ENCODE results near the gene SLC4A1.

SLC4A1 gene

DNA sequence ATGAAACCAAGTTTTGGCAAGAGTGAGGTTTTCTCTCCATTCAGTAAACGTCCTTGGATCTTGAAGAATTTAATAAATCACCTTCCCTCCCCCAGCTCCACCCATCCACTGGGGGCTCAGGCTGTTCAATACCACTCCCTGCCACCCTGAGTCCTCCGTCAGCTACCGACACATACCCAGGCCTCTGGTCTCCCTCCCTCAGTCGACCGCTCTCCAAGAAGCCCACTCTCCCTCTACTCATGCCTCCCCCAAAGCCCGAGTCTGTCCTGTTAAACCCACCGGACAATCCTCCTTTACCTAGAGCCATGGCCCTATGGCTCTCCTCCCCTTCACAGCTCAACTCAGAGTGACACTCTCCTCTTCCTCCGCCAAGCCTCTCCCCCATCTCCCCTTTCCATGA, 19.7 kb upstream of the SLC4A1 start:
- DNase-seq (ENCODE audit: low read depth): no peak
- no peak for TF ChIP-seq CTCF (conservative IDR thresholded peaks at IDR 0.05; ENCODE audit: control insufficient read depth, insufficient read depth, low read depth, low read length)
- H3K4me3 ChIP-seq (ENCODE audit: control insufficient read depth, low read depth, low read length): no peak overlapping the region

GRCh38 chr17:44284024-44284400, 16.1 kb upstream of the SLC4A1 start:
- no peak for DNase-seq (ENCODE audit: low read depth)
- H3K4me3 ChIP-seq (ENCODE audit: control insufficient read depth, low read depth, low read length): no peak overlapping the region
- TF ChIP-seq CTCF (conservative IDR thresholded peaks at IDR 0.05; ENCODE audit: control insufficient read depth, insufficient read depth, low read depth, low read length): no peak

DNA sequence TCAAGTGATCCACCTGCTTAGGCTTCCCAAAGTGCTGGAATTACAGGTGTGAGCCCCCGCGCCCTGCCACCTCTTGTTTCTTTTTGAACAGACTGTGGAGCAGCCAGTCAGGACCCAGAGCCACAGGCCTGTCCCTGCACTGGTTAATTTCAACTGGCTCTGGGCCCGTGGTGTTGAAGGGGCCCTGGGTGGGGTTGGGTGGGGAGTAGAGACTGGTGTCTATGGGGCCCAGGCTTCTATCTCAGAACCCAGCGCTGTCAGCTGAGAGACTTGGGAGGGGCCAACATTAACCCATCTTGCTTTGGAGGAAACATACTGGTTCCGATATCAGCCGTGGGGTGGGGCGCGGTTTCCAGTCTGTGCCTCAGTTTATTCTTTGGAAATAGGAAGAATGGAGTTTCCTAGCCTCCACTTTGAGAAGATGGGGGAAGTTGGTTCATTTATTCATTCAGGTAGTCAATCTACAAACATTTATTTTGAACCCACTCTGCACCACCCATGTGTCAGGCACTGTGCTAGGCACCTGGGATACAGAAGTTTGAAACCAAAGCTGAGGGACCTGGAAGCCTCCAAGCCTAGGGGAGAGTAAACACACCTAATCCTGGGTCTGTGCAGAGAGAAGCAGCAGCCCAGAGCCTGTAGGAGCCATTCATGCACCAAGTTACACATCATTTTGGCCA, 15.5 kb upstream of the SLC4A1 start:
- no peak for DNase-seq (ENCODE audit: low read depth)
- H3K4me3 ChIP-seq (ENCODE audit: control insufficient read depth, low read depth, low read length): no peak overlapping the region
- TF ChIP-seq CTCF (conservative IDR thresholded peaks at IDR 0.05; ENCODE audit: control insufficient read depth, insufficient read depth, low read depth, low read length): no peak

GRCh38 chr17:44282264-44282663, 14.3 kb upstream of the SLC4A1 start:
- no peak for TF ChIP-seq CTCF (conservative IDR thresholded peaks at IDR 0.05; ENCODE audit: control insufficient read depth, insufficient read depth, low read depth, low read length)
- no peak overlapping the region for H3K4me3 ChIP-seq (ENCODE audit: control insufficient read depth, low read depth, low read length)
- DNase-seq (ENCODE audit: low read depth): no peak

GRCh38 chr17:44281570-44281969, 13.6 kb upstream of the SLC4A1 start:
- H3K4me3 ChIP-seq (ENCODE audit: control insufficient read depth, low read depth, low read length): no peak overlapping the region
- no peak for DNase-seq (ENCODE audit: low read depth)
- no peak for TF ChIP-seq CTCF (conservative IDR thresholded peaks at IDR 0.05; ENCODE audit: control insufficient read depth, insufficient read depth, low read depth, low read length)

DNA sequence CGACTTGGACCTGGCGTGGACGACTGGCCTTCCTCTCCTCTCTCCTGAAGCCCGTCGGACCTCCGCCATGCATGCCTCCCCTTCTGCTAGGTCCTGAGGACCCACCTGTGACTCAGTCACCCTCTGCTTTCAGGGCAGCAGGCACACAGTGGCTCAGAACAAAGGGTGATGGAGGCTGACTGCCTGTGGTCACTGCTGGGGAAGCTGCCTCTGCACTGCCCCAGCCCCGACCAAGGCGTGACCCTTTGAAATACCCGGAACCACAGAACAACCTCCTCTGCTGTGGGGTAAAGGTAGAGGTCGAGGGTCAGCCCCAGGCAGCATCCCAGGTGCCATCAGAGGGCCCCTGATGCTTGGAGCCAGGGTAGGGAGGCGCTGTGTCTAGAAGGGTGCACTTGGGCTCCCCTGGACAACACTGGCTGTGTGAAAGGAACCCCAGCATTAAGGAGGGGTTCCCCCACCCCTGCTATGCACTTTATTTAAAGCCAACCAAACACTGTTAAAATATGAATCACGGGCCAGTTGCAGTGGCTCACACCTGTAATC, 12.5 kb upstream of the SLC4A1 start:
- TF ChIP-seq CTCF (conservative IDR thresholded peaks at IDR 0.05; ENCODE audit: control insufficient read depth, insufficient read depth, low read depth, low read length): no peak
- no peak overlapping the region for H3K4me3 ChIP-seq (ENCODE audit: control insufficient read depth, low read depth, low read length)
- no peak for DNase-seq (ENCODE audit: low read depth)

Measured in fibroblast of mammary gland (primary cell).